HG02678 (cell line): ENCODE data around the gene OR4F6.

Experiments
- ATAC-seq: cut with Tn5 transposase; IDR thresholded peaks from one replicate; pipeline ENCODE4 v1.9.1; 2021; ENCODE audit warnings: mild to moderate bottlenecking, moderate library complexity; ENCODE audit not compliant: unreplicated experiment

Gene OR4F6

GRCh38 chr15:101804375-101804774 is 1.1 kb downstream of the OR4F6 start:
- ATAC-seq, result no peak

DNA sequence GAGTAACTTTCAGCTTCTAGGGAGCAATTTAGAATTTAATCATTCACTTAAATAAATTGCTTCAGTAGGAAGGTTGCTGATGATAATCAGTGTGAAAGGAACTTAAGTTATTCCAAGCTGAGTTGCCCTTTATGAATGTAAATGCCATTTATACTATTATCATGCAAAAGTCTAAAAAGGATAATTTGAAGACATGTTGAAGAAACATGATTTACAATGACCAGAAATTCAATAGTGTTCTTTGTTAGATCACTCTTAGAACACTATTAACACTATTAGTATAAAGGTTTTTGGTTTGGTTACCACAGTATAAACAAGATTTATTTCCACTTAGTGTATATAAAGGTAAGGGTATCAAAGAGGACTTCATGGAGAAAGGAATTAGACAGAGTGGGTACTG is 1.6 kb downstream of the OR4F6 start:
- ATAC-seq, result no peak

DNA sequence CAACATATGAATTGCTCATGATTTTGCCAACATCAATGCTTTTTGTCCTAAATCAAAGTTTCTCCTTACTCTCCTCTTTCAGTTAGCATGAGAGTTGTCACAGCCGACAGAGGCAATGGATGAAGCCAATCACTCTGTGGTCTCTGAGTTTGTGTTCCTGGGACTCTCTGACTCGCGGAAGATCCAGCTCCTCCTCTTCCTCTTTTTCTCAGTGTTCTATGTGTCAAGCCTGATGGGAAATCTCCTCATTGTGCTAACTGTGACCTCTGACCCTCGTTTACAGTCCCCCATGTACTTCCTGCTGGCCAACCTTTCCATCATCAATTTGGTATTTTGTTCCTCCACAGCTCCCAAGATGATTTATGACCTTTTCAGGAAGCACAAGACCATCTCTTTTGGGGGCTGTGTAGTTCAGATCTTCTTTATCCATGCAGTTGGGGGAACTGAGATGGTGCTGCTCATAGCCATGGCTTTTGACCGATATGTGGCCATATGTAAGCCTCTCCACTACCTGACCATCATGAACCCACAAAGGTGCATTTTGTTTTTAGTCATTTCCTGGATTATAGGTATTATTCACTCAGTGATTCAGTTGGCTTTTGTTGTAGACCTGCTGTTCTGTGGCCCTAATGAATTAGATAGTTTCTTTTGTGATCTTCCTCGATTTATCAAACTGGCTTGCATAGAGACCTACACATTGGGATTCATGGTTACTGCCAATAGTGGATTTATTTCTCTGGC is 2.5 kb downstream of the OR4F6 start:
- no peak for ATAC-seq

GRCh38 chr15:101807345-101807945 is 4.1 kb downstream of the OR4F6 start:
- ATAC-seq, result no peak

- no peak for ATAC-seq
These were observed 4.9 kb downstream of the OR4F6 start for GRCh38 chr15:101808201-101808600.

DNA sequence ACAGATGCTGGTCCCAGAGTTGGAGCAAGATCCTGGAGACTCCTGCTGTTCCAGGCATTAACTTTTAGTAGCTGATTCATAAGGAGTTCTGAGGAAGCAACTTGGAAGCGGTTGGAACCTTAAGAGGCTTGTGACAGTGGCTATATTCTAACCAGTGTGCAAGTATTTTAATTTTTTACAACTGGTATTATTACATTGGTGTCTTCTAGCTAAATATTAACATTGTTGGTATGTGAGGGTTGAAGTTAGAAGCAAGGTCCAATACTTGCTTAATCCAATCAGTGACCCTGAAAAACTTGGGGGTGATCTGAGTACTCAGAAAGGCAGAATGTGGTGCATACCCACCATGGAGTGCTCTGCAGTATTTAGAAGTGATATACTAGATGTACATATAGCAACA is 7.1 kb downstream of the OR4F6 start:
- no peak for ATAC-seq

GRCh38 chr15:101810876-101811275 is 7.6 kb downstream of the OR4F6 start:
- ATAC-seq, result no peak

- no peak for ATAC-seq
These were observed 8.6 kb downstream of the OR4F6 start, which contains the start of gene OR4F15 for GRCh38 chr15:101811902-101812301. OR4F15 (plus strand) TSS chr15:101812202; CDS start chr15:101818187, 5,985 bp downstream.

DNA sequence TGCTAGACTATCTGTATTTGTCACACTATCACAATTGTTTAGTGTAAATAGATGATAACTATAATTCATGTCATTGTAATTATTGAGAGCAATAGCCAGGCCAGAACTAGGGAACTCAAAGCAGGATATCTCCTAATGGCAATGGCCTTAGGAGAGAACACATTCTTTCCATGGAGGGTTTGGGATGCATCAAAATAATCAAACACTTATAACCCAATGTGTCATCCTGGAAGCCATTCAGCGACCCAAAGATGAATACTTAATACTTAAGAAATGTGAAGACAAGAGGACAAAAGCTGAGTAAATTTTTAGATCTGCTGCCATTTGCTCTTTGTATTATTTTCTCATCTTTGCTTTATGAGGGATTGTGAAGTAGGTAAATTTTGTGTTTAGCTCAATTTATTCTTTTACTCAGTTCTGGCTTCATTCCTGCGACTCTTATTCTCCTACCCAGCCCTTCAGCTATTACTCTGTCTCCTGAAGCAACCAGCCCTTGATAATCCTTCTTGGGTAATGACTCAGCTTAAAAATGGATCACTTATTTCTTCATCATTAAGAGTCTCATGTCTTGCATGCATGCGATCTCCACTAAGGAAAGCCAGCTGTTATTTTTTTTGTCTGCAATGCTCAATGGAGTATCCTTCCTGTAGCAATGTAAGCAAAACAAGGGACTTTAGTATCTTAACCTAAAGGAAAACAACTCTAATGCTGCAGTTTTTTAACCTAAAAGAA is 10.7 kb downstream of the OR4F6 start:
- ATAC-seq, result no peak

DNA sequence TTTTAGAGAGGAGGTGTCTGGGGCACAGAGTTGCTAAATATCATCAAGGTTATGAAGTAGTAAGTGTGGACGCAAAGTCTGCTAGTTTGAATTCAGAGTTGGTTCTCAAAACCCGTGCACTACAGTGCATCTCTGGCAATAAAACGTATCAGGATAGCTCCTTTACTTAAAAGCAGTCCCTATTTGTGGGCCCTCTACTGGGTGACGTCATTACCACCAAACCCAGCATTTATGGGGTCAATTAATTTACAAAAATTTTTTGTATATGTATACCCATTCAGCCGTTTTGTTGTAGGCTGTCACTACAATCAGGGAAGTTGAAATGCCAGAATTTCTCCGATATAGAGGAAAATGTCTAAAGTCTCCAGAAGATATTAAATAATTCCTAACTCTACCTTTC is 17.5 kb downstream of the OR4F6 start:
- ATAC-seq, result no peak

GRCh38 chr15:101827257-101827656 is 23.9 kb downstream of the OR4F6 start:
- ATAC-seq, result no peak

- no peak for ATAC-seq
These were observed 25.5 kb downstream of the OR4F6 start for GRCh38 chr15:101828774-101829173.

DNA sequence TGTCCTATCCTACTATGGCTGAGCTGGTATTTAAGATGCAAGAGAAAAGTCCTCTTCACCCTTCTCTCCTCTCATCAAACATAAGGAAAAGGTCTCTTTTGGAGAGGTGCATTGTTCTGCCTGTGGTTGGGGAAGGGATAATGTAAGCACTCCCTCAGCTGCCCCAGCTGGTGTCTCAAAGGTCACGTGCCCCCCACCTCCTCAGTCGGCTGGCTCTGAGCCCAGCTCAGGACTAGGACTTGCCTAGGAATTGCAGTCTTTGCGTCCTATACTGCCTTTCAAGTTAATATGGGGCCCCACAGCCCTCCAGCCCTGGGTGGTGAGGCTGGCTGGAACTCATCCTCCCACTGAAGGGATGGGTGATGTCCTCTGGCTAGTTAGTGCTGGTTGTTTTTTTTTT is 38.3 kb downstream of the OR4F6 start:
- ATAC-seq, result no peak

DNA sequence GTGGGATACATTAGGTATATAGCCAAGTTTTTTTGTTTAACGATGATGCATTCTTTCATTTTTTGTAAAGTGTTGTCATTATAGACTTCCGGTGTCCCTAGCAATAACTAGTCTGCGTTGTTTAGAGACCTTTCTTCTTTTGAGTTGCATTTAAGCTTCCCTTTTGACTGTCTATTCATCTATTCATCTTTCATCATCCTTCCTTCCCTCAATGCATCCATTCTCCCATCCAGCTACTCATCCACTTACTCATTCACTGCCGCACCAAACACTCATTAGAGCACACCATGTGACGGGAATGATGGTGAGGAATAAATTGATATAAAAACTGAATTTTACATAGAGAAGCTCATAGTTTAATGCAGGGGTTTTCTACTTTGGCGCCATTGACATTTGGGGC is 41.6 kb downstream of the OR4F6 start:
- ATAC-seq, result no peak

- no peak for ATAC-seq
These were observed 49.0 kb downstream of the OR4F6 start for GRCh38 chr15:101852356-101852755.
